Measurements from ENCODE around the gene RAPGEF4.

The RAPGEF4 gene

GRCh38 chr2:173027181-173028128 lies 291.8 kb downstream of the RAPGEF4 start:
- TF ChIP-seq GATA3 (IDR thresholded peaks at IDR 0.05; ENCODE audit: low read depth, low read length): no peak
- no peak for TF ChIP-seq GATA2 (IDR thresholded peaks at IDR 0.05; ENCODE audit: low read depth, low read length)

- TF ChIP-seq GATA3 (IDR thresholded peaks at IDR 0.05; ENCODE audit: low read depth, low read length) (no peak), GATA2 (IDR thresholded peaks at IDR 0.05; ENCODE audit: low read depth, low read length) (no peak)
Measured at GRCh38 chr2:173028141-173028540, 292.5 kb downstream of the RAPGEF4 start.

GRCh38 chr2:173028671-173029070 lies 293.0 kb downstream of the RAPGEF4 start:
- TF ChIP-seq GATA3 (IDR thresholded peaks at IDR 0.05; ENCODE audit: low read depth, low read length) (no peak), GATA2 (IDR thresholded peaks at IDR 0.05; ENCODE audit: low read depth, low read length) (no peak)

GRCh38 chr2:173030561-173031490 lies 295.2 kb downstream of the RAPGEF4 start:
- TF ChIP-seq GATA2 (IDR thresholded peaks at IDR 0.05; ENCODE audit: low read depth, low read length): no peak
- no peak for TF ChIP-seq GATA3 (IDR thresholded peaks at IDR 0.05; ENCODE audit: low read depth, low read length)

GRCh38 chr2:173032032-173032431 lies 296.4 kb downstream of the RAPGEF4 start:
- TF ChIP-seq GATA2 (IDR thresholded peaks at IDR 0.05; ENCODE audit: low read depth, low read length): no peak
- no peak for TF ChIP-seq GATA3 (IDR thresholded peaks at IDR 0.05; ENCODE audit: low read depth, low read length)

- TF ChIP-seq GATA2 (IDR thresholded peaks at IDR 0.05; ENCODE audit: low read depth, low read length) (no peak), GATA3 (IDR thresholded peaks at IDR 0.05; ENCODE audit: low read depth, low read length) (no peak)
Measured at GRCh38 chr2:173033084-173033483, 297.4 kb downstream of the RAPGEF4 start.

- TF ChIP-seq GATA3 (IDR thresholded peaks at IDR 0.05; ENCODE audit: low read depth, low read length) (no peak), GATA2 (IDR thresholded peaks at IDR 0.05; ENCODE audit: low read depth, low read length) (no peak)
Measured at GRCh38 chr2:173034143-173034542, 298.5 kb downstream of the RAPGEF4 start.

- TF ChIP-seq GATA3 (IDR thresholded peaks at IDR 0.05; ENCODE audit: low read depth, low read length) (no peak), GATA2 (IDR thresholded peaks at IDR 0.05; ENCODE audit: low read depth, low read length) (no peak)
Measured at GRCh38 chr2:173037245-173038120, 301.8 kb downstream of the RAPGEF4 start.

- TF ChIP-seq GATA3 (IDR thresholded peaks at IDR 0.05; ENCODE audit: low read depth, low read length): no peak
- TF ChIP-seq GATA2 (IDR thresholded peaks at IDR 0.05; ENCODE audit: low read depth, low read length): no peak
Measured at GRCh38 chr2:173040729-173041128, 305.1 kb downstream of the RAPGEF4 start.

GRCh38 chr2:173043476-173043875 lies 307.8 kb downstream of the RAPGEF4 start:
- no peak for TF ChIP-seq GATA3 (IDR thresholded peaks at IDR 0.05; ENCODE audit: low read depth, low read length)
- no peak for TF ChIP-seq GATA2 (IDR thresholded peaks at IDR 0.05; ENCODE audit: low read depth, low read length)

- no peak for TF ChIP-seq GATA3 (IDR thresholded peaks at IDR 0.05; ENCODE audit: low read depth, low read length)
- no peak for TF ChIP-seq GATA2 (IDR thresholded peaks at IDR 0.05; ENCODE audit: low read depth, low read length)
Measured at GRCh38 chr2:173043897-173044519, 308.4 kb downstream of the RAPGEF4 start.

- TF ChIP-seq GATA2 (IDR thresholded peaks at IDR 0.05; ENCODE audit: low read depth, low read length) (no peak), GATA3 (IDR thresholded peaks at IDR 0.05; ENCODE audit: low read depth, low read length) (no peak)
Measured at GRCh38 chr2:173044686-173045085, 309.0 kb downstream of the RAPGEF4 start.

GRCh38 chr2:173045181-173045580 lies 309.5 kb downstream of the RAPGEF4 start:
- TF ChIP-seq GATA3 (IDR thresholded peaks at IDR 0.05; ENCODE audit: low read depth, low read length) (no peak), GATA2 (IDR thresholded peaks at IDR 0.05; ENCODE audit: low read depth, low read length) (no peak)
